HG03025 (cell line): ENCODE measurements around the gene ASCL2.
"Not testable (repeated sequence)": the region's sequence is repeated elsewhere in the genome, so short reads cannot be mapped to it uniquely, and the experiment has no call there.

Experiments used
- ATAC-seq: cut with Tn5 transposase; IDR thresholded peaks from one replicate; pipeline ENCODE4 v1.9.1; 2021; ENCODE audit warnings: mild to moderate bottlenecking, moderate library complexity; ENCODE audit not compliant: unreplicated experiment, low FRiP score

The ASCL2 gene

DNA sequence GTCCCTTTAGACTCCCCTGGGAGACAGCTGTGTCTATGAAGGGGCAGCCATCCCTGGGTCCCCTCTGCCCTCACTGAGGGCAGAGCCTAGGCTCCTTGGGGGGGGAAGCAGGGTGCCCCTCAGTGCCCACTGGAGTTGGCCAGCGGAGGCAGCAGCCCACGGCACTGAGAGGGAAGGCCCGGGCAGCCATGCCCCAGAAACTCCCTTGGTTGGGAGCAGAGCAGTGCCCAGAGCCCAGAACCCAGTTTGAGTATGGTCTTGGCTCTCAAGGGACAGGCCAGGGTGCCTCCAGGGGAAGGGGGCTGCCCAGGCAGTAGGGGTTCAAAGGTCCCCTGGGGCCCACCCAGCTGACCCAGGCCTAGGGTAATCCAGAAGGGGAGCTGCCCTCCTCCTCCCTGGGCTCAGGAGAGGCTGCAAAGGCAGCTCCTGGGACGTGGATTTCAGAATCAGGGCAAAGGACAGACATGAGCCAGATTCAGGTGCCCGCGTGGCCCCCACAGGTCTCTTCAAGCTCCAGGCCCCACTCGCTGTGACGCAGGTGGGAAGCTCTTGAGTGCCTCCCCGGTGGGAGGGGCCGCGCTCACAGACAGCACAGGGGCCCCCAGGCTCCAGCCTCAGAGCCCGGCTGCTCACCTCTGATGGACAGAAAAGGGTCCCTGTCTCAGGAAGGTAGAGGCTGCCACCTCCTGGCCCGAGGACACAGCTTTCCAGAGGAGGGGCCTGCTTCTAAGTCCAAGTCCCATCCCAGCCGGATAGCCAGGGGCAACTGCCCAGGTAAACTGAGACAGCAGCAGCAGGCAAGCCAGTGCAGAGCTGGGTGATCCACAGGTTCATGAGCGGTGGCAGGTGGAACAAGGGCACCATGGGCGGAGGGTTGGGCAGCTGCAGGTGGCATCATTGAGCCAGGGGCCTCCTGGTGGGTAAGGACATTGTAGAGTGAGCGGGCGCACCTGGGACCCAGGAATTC is 28.7 kb upstream of the ASCL2 start:
- ATAC-seq, result no peak

GRCh38 chr11:2298131-2298794 is 27.9 kb upstream of the ASCL2 start:
- ATAC-seq, result no peak

GRCh38 chr11:2297623-2298030 is 27.2 kb upstream of the ASCL2 start:
- no peak for ATAC-seq

GRCh38 chr11:2296913-2297622 is 26.7 kb upstream of the ASCL2 start:
- ATAC-seq, result no peak

DNA sequence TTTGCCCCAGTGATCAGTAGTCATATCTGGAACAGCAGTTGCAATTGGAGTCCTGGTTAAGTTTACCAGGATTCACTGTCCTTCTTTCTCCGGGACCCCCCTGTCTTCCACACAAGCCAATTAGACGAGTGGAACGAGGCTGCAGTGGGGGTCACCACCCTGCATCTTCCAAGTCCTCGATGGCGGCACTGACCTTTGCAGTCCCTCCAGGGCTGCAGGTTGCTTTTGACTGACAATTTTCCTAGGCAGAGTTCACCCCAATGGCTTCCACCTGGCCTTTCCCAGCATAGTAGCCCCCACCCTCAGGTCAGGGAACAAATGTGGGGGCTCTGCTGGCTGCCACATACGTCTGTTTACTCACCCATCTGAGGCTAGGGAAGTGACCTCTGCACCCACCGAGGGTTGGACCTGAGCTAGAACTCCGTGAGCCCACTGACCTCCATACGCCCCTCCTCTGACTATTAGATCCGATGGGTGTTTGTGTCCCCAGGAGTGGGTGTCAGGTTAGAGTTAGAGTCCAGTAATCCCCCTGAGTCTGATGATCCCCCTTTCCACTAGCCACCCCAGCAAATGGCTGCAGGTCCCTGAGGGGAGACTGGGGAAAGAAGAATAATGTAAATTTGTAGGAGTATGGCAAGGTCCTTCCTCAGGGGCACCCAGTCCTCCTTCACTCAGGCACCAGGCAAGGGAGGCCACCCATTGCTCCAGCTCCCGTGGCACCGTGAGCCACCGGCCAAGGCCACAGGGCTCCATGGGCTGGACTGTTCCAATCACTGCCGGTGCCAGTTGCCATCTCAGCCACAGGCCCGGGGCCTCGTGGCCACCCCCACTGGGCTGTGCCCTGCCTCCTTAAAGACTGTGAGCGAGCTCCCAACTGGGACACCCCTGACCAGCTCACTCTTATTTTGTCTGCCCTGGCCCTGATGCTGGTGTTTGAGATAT is 25.9 kb upstream of the ASCL2 start:
- no peak for ATAC-seq

DNA sequence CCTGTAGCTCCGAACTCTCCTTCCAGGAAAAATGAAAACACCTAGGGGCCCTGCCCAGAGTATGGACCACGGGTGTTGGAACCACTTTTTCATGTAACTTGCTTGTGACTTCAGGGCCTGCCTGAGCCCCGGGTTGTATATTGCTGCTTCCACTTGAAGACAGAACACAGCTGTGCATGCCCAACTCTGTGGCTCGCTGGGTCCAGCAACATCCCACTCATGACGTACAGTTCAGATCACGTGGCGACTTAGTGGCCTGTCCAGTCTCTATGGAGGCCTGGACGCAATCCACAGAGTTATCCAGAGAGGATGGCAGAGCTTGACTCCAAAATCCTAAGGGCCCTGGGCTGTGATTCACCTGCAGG is 24.5 kb upstream of the ASCL2 start:
- no peak for ATAC-seq

DNA sequence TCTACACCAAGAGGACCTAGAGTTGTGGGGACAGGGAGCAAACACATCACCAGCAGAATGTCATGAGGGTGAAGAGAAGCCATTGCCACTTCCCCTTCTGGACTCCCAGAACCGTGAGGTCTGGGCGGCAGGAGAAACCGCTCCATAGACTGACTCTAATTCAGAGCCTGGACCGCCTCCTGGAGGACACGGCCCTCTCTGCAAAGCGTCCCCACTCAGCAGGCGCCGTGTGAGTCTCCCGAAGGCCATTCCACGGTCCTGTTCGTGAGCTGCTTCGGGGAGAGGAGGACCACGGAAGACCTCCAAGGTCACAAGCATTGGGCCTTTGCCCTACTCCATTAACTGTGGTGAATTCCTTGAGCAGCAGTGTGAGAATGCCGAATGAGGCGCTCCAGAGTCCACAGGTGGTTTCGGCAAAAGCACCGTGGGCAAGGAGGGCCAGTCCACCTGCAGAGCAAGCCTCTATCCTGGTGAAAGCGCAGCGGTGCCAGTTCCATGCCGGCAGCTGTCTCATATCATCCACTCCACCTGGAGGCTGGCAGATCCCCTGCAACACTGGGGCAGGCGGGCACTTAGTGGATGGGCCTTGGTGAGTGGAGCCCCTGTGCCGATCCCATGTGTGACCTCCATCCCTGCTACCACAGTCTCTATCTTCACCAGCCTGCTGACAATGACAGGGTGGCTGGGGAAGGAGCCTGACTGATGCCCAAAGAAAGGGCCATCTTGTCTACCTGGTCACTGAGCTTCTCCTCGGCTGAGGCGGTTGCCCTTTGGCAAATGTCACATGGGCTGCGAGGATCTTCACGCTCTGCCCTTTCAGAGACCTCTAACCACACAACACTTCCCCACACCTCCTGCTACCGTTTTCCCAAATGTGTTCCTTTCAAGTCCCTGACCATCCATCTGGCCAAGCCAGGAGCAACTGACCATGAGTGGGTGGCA is 23.9 kb upstream of the ASCL2 start:
- no peak for ATAC-seq

DNA sequence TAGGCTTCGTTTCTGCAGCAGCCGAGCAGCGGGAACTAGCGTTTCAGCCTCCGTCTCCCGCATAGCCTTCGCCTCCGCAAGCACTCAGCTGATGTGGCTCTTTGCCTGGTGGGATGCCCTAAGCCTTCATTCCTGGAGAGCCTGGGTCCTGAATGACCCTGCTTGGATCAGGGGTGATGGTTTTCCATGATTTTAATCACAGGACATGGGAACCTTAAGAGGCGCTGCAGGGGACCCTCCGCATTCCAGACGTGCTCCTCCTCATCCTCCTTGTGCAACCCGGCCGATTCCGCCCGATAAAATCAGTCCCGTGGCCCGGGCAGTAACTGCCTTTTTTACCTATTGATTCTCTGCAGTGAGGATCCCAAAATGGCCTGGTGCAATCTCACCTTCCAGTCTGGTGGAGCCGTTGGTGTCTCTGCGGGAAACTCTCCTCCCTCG is 23.2 kb upstream of the ASCL2 start:
- ATAC-seq, result no peak

- ATAC-seq, result no peak
These were observed 20.0 kb upstream of the ASCL2 start for GRCh38 chr11:2290351-2290841.

- ATAC-seq, result no peak
These were observed 19.5 kb upstream of the ASCL2 start for GRCh38 chr11:2289859-2290258.

DNA sequence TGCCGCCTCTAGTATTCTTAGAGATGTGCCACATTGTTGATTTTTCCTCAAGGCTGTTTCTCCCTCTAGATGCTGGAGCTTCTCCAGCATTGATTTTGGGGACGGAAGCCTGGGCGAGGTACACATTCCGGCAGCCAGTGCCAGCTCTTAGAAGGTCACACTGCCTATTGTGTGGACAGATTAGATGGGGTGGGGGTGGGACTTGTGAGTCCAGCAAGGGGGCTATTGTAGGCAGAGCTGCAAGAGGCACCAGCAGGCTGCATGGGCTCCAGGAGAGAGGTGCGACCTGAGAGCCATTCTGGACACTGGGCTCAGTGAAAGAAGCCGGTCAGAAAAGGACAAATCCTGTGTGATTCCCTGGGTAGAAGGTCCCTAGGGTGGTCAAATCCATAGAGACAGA is 19.0 kb upstream of the ASCL2 start:
- no peak for ATAC-seq

GRCh38 chr11:2287091-2287490 is 16.7 kb upstream of the ASCL2 start:
- no peak for ATAC-seq

DNA sequence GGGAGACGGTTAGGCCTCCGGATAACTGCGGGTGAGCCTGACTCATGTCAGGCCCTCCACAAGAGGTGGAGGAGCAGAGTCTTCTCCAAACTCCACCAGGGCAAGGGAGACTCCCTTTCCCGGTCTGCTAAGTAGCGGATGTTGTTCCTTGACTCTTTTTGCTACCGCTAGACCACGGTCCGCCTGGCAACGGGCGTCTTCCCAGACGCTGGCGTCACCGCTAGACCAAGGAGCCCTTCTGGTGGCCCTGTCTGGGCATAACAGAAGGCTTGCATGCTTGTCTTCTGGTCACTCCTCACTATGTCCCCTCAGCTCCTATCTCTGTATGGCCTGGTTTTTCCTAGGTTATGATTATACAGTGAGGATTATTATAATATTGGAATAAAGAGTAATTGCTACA is 16.0 kb upstream of the ASCL2 start:
- not testable (repeated sequence) for ATAC-seq

- no peak for ATAC-seq
These were observed 9.8 kb upstream of the ASCL2 start for GRCh38 chr11:2280208-2280607.

DNA sequence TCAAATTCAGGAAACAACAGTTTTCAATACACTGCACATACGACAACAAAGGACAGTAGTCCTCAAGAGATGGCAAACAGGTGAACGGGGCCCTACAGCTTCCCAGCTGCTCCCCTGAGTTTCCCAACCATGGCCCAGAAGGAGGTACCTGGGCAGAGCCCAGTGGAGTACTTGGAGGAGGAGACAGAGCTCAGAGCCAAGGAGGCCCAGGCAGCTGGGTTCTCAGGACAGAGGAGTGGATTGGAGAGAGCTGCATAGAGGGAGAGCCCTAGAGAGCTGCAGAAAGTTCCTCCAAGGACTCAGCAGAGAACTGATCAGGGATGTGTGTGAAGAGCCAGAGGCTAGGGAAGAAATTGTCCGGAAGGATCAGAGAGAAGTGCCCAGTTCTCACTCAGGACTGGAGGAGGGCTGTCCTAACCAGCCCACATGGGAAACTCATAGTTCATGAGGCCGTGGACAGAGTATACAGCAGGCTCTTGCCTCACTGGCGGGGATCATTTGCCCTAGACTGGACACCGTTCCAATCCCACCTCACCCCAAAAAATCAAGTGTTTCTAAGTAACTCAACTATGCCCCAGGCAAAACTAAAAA is 7.6 kb upstream of the ASCL2 start:
- no peak for ATAC-seq

GRCh38 chr11:2277008-2277346 is 6.6 kb upstream of the ASCL2 start:
- no peak for ATAC-seq

- ATAC-seq, result no peak
These were observed 6.1 kb upstream of the ASCL2 start for GRCh38 chr11:2276280-2277007.
